HEK293 (cell line): Measurements from ENCODE around the gene KRT38.

ENCODE experiments used
- CTCF ChIA-PET: fragments of 350-600 bp; formaldehyde crosslinking; extraction: SDS; loops from one replicate; lab custom pipeline; 2021; ENCODE audit warnings: antibody characterized with exemption; lab: Yijun Ruan, JAX
- POLR2A ChIA-PET: fragments of 300-600 bp; formaldehyde crosslinking; extraction: SDS; loops from one replicate; lab custom pipeline; 2020; ENCODE audit warnings: antibody characterized with exemption, inconsistent platforms; lab: Yijun Ruan, JAX
- H3K27ac ChIP-seq: fragments of 200-500 bp; sonication (Bioruptor generic); 2 replicates; pipeline ENCODE4 v1.5.1; 2014; ENCODE audit warnings: low read depth, low read length, control low read depth, inconsistent platforms; ENCODE audit errors: extremely low read depth
- H3K36me3 ChIP-seq, 2 experiments: fragments of 200-500 bp in 1 of 2; sonication (Bioruptor generic) in 1 of 2; 1 replicate in 1 of 2; 2 replicates in 1 of 2; pipeline ENCODE4 v1.5.1; 2014 to 2017; ENCODE audit warnings: inconsistent platforms in 2 of 2, low read length in 2 of 2; ENCODE audit not compliant: control insufficient read depth in 2 of 2, insufficient read depth in 1 of 2
- H3K4me1 ChIP-seq: fragments of 200-500 bp; sonication (Bioruptor generic); 2 replicates; pipeline ENCODE4 v1.5.1; 2014; ENCODE audit warnings: mild to moderate bottlenecking, low read length, inconsistent platforms; ENCODE audit not compliant: control insufficient read depth, insufficient read depth
- H3K4me3 ChIP-seq: 2 replicates; pipeline ENCODE4 v1.5.1; 2011; ENCODE audit warnings: low read depth, mild to moderate bottlenecking, control low read depth, low read length, moderate library complexity
- H3K9me3 ChIP-seq: fragments of 200-500 bp; sonication (Bioruptor generic); 2 replicates; pipeline ENCODE4 v1.5.1; 2014; ENCODE audit warnings: low read depth, low read length, inconsistent platforms; ENCODE audit not compliant: control insufficient read depth, insufficient read depth
- BCL11A ChIP-seq: fragments of 450-650 bp; formaldehyde crosslinking; IDR thresholded peaks from 2 replicates; pipeline ENCODE4 v1.5.1; 2016; ENCODE audit warnings: low read depth, missing biosample characterization, missing genetic modification characterization
- GFI1B ChIP-seq: fragments of 450-650 bp; formaldehyde crosslinking; IDR thresholded peaks from 2 replicates; pipeline ENCODE4 v1.5.1; 2016; ENCODE audit warnings: missing biosample characterization, missing genetic modification characterization
- GLI4 ChIP-seq: fragments of 450-650 bp; formaldehyde crosslinking; IDR thresholded peaks from 2 replicates; pipeline ENCODE4 v1.5.1; 2016; ENCODE audit warnings: missing biosample characterization, missing genetic modification characterization
- GLIS2 ChIP-seq: fragments of 450-650 bp; formaldehyde crosslinking; IDR thresholded peaks from 2 replicates; pipeline ENCODE4 v1.5.1; 2016; ENCODE audit warnings: missing biosample characterization, missing genetic modification characterization
- PRDM1 ChIP-seq: fragments of 450-650 bp; formaldehyde crosslinking; IDR thresholded peaks from 2 replicates; pipeline ENCODE4; 2016; ENCODE audit warnings: missing biosample characterization, missing genetic modification characterization
- REPIN1 ChIP-seq: fragments of 450-650 bp; formaldehyde crosslinking; IDR thresholded peaks from 2 replicates; pipeline ENCODE4 v1.5.1; 2017; ENCODE audit warnings: missing biosample characterization, missing genetic modification characterization, low read depth
- ZBTB21 ChIP-seq: fragments of 450-650 bp; formaldehyde crosslinking; IDR thresholded peaks from 2 replicates; pipeline ENCODE4 v1.5.1; 2017; ENCODE audit warnings: missing biosample characterization, missing genetic modification characterization
- ZNF16 ChIP-seq: fragments of 450-650 bp; formaldehyde crosslinking; IDR thresholded peaks from 2 replicates; pipeline ENCODE4 v1.5.1; 2016; ENCODE audit warnings: low read depth, missing biosample characterization, missing genetic modification characterization
- ZNF169 ChIP-seq: fragments of 450-650 bp; formaldehyde crosslinking; IDR thresholded peaks from 2 replicates; pipeline ENCODE4 v1.5.1; 2016; ENCODE audit warnings: missing biosample characterization, missing genetic modification characterization
- ZNF175 ChIP-seq: fragments of 450-650 bp; formaldehyde crosslinking; IDR thresholded peaks from 2 replicates; pipeline ENCODE4 v1.5.1; 2016; ENCODE audit warnings: missing biosample characterization, missing genetic modification characterization
- ZNF335 ChIP-seq: fragments of 450-650 bp; formaldehyde crosslinking; conservative IDR thresholded peaks from 2 replicates; pipeline ENCODE4 v1.5.1; 2016; ENCODE audit warnings: missing biosample characterization, missing genetic modification characterization
- ZNF366 ChIP-seq: fragments of 450-650 bp; formaldehyde crosslinking; conservative IDR thresholded peaks from 2 replicates; pipeline ENCODE4 v1.5.1; 2016; ENCODE audit warnings: missing biosample characterization, missing genetic modification characterization
- ZNF391 ChIP-seq: fragments of 450-650 bp; formaldehyde crosslinking; IDR thresholded peaks from 2 replicates; pipeline ENCODE4 v1.5.1; 2016; ENCODE audit warnings: low read depth, missing biosample characterization, missing genetic modification characterization, borderline replicate concordance
- ZNF521 ChIP-seq: fragments of 450-650 bp; formaldehyde crosslinking; IDR thresholded peaks from 2 replicates; pipeline ENCODE4 v1.5.1; 2017; ENCODE audit warnings: missing biosample characterization, mild to moderate bottlenecking, missing genetic modification characterization
- ZNF560 ChIP-seq: fragments of 450-650 bp; formaldehyde crosslinking; IDR thresholded peaks from 2 replicates; pipeline ENCODE4 v1.5.1; 2017; ENCODE audit warnings: missing biosample characterization, missing genetic modification characterization, borderline replicate concordance
- ZNF571 ChIP-seq: fragments of 450-650 bp; formaldehyde crosslinking; IDR thresholded peaks from 2 replicates; pipeline ENCODE4 v1.5.0; 2017; ENCODE audit warnings: missing biosample characterization, missing genetic modification characterization
- ZNF791 ChIP-seq: fragments of 450-650 bp; formaldehyde crosslinking; IDR thresholded peaks from 2 replicates; pipeline ENCODE4 v1.5.1; 2016; ENCODE audit warnings: missing biosample characterization, missing genetic modification characterization
- TF ChIP-seq, protein P1 (sequence below): fragments of 450-650 bp; formaldehyde crosslinking; IDR thresholded peaks from 2 replicates; pipeline ENCODE4; 2016; ENCODE audit warnings: missing biosample characterization, missing genetic modification characterization
- TF ChIP-seq, protein P2 (sequence below): fragments of 450-650 bp; formaldehyde crosslinking; IDR thresholded peaks from 2 replicates; pipeline ENCODE4 v1.5.1; 2016; ENCODE audit warnings: missing biosample characterization, missing genetic modification characterization
- TF ChIP-seq, protein P3 (sequence below): fragments of 450-650 bp; formaldehyde crosslinking; IDR thresholded peaks from 2 replicates; pipeline ENCODE4 v1.5.1; 2016; ENCODE audit warnings: missing biosample characterization, missing genetic modification characterization
- TF ChIP-seq, protein P4 (sequence below): fragments of 450-650 bp; IDR thresholded peaks from 2 replicates; pipeline ENCODE4 v1.5.1; 2018; ENCODE audit warnings: missing biosample characterization, missing genetic modification characterization
- TF ChIP-seq, protein P5 (sequence below): fragments of 450-650 bp; formaldehyde crosslinking; IDR thresholded peaks from 2 replicates; pipeline ENCODE4 v1.5.1; 2016; ENCODE audit warnings: missing biosample characterization, missing genetic modification characterization

The KRT38 gene

DNA sequence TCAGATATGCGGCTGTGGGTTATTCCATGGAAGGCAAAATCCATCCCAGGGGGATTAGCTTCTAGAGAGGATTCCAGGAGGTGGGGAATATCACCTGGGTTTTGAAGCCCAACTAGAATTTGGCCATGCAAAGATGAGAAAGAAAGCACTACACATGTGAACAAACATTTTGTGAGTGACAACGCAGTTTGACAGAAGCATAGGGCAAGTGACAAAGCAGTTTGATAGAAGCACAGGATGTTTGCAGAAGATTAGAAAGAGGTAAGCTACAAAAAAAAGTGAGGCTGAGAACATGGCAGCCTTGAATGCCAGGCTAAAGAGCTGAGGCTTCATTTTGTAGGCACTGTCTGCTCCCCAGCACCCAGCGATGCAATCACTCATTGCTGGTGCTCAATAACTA is 12.3 kb upstream of the KRT38 start (continued):
- TF ChIP-seq BCL11A (tag by site-specific recombination) (no peak), ZBTB21 (tag by site-specific recombination) (no peak), ZNF560 (no peak), ZNF335 (tag by site-specific recombination) (no peak), ZNF366 (no peak)
- TF ChIP-seq, protein P1, sequence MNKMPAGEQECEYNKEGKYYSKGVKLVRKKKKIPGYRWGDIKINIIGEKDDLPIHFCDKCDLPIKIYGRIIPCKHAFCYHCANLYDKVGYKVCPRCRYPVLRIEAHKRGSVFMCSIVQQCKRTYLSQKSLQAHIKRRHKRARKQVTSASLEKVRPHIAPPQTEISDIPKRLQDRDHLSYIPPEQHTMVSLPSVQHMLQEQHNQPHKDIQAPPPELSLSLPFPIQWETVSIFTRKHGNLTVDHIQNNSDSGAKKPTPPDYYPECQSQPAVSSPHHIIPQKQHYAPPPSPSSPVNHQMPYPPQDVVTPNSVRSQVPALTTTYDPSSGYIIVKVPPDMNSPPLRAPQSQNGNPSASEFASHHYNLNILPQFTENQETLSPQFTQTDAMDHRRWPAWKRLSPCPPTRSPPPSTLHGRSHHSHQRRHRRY = no peak

DNA sequence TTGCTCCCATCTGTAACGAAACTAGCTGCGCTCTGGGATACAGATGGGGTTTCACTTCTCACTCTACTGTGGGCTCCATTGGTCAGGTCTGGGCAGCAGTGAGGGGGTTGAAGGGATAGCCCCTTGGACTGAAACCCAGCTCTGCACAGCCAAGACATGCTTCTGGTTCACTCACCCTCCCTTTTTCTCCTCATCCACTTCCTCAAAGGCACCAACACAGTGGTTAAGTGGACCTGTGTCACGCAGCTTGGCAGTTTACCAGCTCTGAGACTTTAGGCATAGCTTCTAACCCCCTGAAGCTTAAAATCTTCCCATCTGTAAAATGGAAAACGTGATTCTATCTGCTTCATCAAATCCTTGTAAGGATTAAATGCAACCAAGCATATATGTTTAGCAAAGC is 11.5 kb upstream of the KRT38 start:
- TF ChIP-seq ZNF571 (no peak), REPIN1 (no peak), ZNF16 (tag by site-specific recombination) (no peak), GLI4 (tag by site-specific recombination) (no peak), ZNF521 (tag by site-specific recombination) (no peak), PRDM1 (no peak), ZNF791 (tag by site-specific recombination) (no peak), GLIS2 (tag by site-specific recombination) (no peak), ZNF169 (tag by site-specific recombination) (no peak), GFI1B (tag by site-specific recombination) (no peak), ZNF175 (tag by site-specific recombination) (no peak), ZNF391 (tag by site-specific recombination) (no peak)
- TF ChIP-seq, protein P2, sequence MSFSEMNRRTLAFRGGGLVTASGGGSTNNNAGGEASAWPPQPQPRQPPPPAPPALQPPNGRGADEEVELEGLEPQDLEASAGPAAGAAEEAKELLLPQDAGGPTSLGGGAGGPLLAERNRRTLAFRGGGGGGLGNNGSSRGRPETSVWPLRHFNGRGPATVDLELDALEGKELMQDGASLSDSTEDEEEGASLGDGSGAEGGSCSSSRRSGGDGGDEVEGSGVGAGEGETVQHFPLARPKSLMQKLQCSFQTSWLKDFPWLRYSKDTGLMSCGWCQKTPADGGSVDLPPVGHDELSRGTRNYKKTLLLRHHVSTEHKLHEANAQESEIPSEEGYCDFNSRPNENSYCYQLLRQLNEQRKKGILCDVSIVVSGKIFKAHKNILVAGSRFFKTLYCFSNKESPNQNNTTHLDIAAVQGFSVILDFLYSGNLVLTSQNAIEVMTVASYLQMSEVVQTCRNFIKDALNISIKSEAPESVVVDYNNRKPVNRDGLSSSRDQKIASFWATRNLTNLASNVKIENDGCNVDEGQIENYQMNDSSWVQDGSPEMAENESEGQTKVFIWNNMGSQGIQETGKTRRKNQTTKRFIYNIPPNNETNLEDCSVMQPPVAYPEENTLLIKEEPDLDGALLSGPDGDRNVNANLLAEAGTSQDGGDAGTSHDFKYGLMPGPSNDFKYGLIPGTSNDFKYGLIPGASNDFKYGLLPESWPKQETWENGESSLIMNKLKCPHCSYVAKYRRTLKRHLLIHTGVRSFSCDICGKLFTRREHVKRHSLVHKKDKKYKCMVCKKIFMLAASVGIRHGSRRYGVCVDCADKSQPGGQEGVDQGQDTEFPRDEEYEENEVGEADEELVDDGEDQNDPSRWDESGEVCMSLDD (tag by site-specific recombination) = no peak
- TF ChIP-seq, protein P3, sequence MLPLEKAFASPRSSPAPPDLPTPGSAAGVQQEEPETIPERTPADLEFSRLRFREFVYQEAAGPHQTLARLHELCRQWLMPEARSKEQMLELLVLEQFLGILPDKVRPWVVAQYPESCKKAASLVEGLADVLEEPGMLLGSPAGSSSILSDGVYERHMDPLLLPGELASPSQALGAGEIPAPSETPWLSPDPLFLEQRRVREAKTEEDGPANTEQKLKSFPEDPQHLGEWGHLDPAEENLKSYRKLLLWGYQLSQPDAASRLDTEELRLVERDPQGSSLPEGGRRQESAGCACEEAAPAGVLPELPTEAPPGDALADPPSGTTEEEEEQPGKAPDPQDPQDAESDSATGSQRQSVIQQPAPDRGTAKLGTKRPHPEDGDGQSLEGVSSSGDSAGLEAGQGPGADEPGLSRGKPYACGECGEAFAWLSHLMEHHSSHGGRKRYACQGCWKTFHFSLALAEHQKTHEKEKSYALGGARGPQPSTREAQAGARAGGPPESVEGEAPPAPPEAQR = no peak
- TF ChIP-seq, protein P4, sequence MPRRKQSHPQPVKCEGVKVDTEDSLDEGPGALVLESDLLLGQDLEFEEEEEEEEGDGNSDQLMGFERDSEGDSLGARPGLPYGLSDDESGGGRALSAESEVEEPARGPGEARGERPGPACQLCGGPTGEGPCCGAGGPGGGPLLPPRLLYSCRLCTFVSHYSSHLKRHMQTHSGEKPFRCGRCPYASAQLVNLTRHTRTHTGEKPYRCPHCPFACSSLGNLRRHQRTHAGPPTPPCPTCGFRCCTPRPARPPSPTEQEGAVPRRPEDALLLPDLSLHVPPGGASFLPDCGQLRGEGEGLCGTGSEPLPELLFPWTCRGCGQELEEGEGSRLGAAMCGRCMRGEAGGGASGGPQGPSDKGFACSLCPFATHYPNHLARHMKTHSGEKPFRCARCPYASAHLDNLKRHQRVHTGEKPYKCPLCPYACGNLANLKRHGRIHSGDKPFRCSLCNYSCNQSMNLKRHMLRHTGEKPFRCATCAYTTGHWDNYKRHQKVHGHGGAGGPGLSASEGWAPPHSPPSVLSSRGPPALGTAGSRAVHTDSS (tag by site-specific recombination) = no peak
- TF ChIP-seq, protein P5, sequence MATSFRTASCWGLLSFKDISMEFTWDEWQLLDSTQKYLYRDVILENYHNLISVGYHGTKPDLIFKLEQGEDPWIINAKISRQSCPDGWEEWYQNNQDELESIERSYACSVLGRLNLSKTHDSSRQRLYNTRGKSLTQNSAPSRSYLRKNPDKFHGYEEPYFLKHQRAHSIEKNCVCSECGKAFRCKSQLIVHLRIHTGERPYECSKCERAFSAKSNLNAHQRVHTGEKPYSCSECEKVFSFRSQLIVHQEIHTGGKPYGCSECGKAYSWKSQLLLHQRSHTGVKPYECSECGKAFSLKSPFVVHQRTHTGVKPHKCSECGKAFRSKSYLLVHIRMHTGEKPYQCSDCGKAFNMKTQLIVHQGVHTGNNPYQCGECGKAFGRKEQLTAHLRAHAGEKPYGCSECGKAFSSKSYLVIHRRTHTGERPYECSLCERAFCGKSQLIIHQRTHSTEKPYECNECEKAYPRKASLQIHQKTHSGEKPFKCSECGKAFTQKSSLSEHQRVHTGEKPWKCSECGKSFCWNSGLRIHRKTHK (tag by site-specific recombination) = no peak
- TF ChIP-seq, all 188 proteins: peak for 0
- no peaks in the 10 kb centered on the region for H3K36me3 ChIP-seq
- POLR2A ChIA-PET = no interaction called here
- no peak overlapping the region for H3K27ac ChIP-seq
- no peaks in the 10 kb centered on the region for H3K9me3 ChIP-seq
- H3K4me1 ChIP-seq = no peaks in the 10 kb centered on the region
- CTCF ChIA-PET = interaction anchor here (1.2 to 2.2 kb wide), 2 partner anchors 48 to 211 kb away, joined by 3 to 7 read pairs; no protein-coding TSS in a partner anchor
- H3K4me3 ChIP-seq = no peak overlapping the region
